SK-N-DZ (cell line): Measurements from ENCODE around the gene ELAVL2. TPM values are rescaled to one million over a fixed set of nuclear protein-coding genes. Genes with fewer than 3 reads are reported as not detected.
A peak's percentile ranks its signal among the peaks of the same experiment; 100 is the strongest.

ENCODE experiments used
- DNase-seq: peaks from one replicate; pipeline ENCODE4 v3.0.0-alpha.2; 2015; ENCODE audit warnings: low spot score
- polyA plus RNA-seq, 2 experiments: library from polyadenylated mRNA; depleted of rRNA; stranded (reverse); fragments of >200 nt; gene quantifications; 2 replicates each; pipeline ENCODE4 v1.2.3, GENCODE V29; 2014

The ELAVL2 gene
- 31.7 and 32.0 TPM in 2 replicates for polyA plus RNA-seq (2014; cell fraction: cytosol; rRNA removed)
- 7.7 and 9.9 TPM in 2 replicates for polyA plus RNA-seq (2014; cell fraction: nucleus; rRNA removed)

- DNase-seq = peak; percentile 93
These were observed at the start of gene ELAVL2 for GRCh38 chr9:23826120-23826629. Gene ELAVL2 (minus strand): TSS chr9:23826240. CDS start chr9:23762234, 64,006 bp downstream.

DNA sequence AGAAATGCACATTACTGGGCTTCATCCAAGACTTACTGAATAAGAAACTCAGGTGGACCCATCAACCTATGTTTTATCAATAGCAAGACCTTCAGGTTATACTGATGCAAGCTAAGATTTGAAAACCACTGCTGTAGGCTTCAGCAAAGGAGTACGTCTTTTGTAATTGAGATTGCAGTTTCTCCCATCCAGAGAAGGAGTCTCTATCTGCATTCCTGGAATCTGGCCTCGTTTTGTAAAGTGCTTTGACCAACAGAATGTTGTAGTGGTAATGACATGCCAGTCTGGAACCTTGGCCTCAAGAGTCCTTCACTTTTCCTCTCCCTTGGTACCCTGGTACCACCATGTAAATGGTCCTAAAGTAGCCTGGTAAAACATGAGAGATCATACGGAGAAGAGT, 32.2 kb upstream of the ELAVL2 start:
- no peak for DNase-seq

GRCh38 chr9:23855873-23856604, 30.0 kb upstream of the ELAVL2 start:
- no peak for DNase-seq

DNA sequence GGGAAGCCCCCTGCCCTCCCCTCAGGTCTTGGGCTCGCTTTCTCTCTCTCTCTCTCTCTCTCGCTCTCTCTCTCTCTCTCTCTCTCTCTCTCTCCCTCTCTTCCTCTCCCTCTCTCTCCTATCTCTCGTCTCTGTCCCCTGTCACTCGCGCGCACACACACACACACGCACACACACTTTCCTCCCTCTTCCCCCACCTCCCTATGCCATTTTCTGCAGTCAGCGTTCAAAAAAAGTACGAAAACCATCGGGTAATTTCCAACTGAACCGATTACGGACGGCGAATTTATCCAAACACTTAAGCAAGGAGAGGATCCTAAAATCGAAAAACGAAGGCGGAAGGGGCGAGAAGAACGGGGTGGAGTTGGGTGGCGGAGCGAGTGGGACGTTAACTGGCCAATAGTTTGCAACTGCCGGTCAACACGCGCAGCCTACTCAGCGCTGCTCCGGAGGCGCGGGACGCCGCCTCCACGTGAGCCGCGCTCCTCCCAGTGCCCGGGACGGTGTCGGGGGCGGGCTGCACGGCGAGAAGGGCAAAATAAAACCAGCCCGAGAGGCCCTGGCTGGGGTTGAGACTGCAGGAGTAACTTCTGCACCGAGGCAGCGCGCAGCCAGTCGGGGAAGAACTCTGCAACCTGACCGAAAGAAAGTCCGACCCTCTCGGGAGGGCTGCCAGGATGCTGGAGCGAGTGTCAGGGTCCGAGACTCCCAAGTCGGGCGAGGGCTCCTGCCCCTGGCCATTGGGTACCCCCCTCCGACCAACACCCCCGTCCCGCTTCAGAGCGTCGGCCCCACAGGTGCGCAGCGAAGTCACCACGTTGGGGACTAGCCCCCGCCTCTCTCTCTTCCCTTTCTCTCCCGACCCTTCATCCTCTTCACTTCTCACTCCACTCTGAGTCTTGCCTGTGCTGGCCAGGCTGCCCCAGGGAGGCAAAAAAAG, 24.9 kb upstream of the ELAVL2 start:
- peak; percentile 21 for DNase-seq

- peak; percentile 9 for DNase-seq
These were observed 24.2 kb upstream of the ELAVL2 start for GRCh38 chr9:23850242-23850689.

DNA sequence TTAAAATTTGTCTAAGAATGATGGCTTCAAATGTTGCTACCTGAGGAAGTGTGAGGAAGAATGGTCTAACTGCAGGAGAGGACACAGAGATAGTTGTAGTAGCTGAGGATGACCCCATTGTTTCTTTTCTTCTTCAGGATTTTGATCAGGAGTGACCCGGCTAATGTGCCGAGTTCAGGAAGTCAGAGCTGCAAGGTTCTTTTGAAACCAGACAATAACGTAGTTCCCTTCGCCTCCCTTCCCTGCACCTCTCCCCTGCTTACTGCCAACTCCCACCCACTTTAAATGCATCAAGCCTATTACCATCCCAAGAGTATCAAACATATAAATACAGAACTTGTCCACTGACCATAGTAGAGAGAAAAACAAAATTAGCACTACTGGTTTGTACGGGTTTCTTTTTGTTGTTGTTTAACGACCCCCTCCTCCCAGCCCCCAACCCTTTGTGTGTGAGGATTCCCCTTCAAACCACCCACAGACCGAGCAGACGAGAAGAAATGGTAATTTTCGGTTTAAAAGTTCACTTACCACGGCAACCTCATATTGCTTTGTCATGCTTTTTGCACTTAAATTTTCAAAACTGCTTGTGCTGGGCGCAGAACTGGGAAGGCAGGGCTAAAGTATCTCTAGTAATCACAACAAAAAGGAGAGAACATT, 23.5 kb upstream of the ELAVL2 start:
- DNase-seq = no peak

GRCh38 chr9:23842565-23843129, 16.6 kb upstream of the ELAVL2 start:
- no peak for DNase-seq

- no peak for DNase-seq
These were observed 15.3 kb upstream of the ELAVL2 start for GRCh38 chr9:23841304-23841703.

DNA sequence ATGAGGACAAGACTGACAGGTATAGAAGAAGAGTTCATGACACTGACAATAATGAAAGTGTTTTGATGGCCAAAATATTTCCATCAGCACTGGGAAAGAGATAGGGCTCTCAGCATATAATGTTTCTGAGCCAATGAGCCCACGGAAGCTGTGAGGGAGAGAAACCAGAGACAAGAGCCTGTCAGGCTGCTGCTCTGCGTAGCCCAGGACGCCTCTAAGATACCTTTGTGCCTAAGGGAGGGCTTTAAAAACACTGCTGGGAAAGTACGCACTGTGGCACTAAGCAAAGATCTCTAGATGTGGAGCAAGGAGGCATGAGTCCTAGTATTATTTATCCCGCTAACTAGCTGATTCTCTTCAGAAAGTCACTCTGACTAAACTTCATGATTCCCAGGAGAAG, 11.0 kb upstream of the ELAVL2 start:
- no peak for DNase-seq

GRCh38 chr9:23830929-23831730, 5.1 kb upstream of the ELAVL2 start:
- DNase-seq = no peak

- DNase-seq = no peak
These were observed 4.4 kb upstream of the ELAVL2 start for GRCh38 chr9:23830476-23830805.

DNA sequence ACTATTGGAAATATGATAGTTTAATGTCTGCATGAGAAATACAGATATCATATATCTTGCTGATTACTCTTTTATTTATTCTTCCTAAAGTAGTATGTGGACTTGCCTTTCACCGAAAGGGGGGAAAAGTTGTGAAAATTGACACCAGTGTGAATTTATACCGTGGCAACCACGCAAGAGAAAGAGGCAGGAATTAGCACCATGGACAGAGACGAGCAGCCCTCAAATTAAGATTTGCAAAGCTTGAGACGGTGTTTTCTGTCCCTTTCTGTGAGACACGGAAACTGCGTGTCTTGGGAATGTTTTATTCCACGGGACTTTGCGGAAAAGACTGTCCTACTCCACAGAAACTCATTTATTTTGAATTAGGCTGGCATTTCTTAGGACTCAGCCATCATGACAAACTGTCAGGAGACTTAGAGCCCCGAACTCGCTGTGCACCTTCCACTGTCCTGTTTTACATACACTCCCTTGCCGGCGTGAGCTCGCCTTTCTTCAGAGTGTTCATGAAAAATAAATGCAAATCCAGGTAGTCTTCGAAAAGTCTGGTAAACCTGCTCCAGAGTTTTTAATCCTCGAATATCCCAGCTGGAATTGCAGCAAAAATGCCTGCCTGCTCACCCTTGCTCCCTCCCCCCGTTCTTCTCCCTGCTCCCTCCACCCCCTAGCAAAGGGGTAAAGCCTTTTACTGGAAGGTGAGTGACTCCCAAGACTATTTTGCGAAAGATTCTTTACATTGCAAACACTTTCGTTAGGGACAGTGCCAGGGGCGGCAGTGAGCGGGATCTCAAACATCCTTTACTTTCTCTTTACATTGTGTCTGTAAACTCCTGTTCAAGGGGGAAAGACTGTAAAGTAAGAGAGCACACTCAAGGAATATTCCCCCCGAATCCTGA, 3.8 kb upstream of the ELAVL2 start:
- no peak for DNase-seq

DNA sequence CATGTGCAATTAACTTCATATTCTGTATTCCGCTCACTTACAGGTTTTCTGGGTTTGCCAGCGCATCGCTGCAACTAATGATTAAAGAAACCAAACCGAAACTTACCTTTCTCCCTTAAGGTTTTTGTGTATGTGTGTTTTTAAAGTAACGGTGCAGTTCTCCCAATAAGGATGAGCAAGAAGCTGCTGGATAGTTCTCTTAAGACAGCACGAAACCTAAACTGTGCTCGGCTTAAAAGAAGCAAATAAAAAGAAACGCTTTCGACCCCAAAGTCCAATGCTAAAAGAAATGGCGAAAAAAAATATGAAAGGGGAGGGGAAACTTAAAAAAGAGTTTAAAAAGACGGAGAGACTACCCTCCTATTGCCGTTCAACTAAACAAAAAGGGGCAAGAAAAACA, 340 bp downstream of the ELAVL2 start:
- DNase-seq = peak; percentile 2

DNA sequence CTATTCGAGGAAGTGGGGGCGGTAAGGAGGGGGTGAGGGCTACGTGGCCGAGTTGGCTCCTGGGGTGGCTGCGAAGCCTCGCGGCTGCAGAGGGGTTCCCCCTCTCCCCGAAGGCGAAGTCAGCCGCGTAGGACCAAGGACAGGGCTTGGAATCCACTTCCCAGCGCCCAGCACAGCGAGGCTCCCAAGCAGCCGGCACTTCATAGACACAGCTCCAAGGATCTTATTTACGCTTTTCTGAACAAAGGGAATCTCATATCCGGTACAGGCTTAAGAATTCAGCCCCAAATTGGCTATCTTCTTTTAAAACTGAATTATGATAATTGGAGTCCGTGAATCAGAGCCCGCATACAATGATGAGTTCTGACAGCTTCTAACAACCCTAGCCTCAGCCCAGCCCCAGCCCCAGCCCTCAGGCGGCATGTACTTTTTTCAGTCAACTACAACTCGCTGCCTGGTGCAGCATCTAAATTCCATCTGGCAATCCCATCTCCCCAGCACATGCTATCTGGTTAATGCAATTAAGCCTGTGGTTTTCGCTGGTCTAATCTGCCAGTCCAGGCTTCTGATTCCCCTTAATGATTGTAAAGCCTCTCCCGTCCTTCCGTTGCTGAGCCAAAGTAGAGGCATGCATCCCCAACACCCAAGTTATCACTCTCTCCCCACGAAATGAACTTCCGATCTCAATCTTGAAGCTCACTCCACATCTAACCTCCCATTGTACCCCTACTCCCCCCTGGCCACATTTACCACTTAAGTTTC, 1.0 kb downstream of the ELAVL2 start:
- DNase-seq = peak; percentile 64

GRCh38 chr9:23823986-23824829, 1.8 kb downstream of the ELAVL2 start:
- no peak for DNase-seq

DNA sequence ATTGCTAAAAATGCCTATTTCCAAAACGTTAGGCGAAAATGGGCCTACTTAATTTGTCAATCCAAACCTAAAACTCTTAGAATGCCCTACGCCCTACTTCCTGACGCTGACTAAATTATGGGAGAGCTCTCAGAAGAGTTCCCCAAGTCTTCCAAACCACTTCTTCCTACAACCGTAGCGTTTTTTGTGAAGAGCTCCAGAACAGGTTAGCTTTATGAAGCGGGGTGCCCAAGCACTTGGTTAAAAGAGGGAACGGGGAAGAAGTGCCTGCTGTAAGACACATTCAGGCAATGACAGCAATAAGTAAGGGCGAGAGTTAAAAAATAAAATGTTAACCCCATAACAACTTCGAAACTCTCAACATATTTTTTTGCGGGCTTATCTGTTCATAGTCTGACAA, 2.8 kb downstream of the ELAVL2 start:
- no peak for DNase-seq

DNA sequence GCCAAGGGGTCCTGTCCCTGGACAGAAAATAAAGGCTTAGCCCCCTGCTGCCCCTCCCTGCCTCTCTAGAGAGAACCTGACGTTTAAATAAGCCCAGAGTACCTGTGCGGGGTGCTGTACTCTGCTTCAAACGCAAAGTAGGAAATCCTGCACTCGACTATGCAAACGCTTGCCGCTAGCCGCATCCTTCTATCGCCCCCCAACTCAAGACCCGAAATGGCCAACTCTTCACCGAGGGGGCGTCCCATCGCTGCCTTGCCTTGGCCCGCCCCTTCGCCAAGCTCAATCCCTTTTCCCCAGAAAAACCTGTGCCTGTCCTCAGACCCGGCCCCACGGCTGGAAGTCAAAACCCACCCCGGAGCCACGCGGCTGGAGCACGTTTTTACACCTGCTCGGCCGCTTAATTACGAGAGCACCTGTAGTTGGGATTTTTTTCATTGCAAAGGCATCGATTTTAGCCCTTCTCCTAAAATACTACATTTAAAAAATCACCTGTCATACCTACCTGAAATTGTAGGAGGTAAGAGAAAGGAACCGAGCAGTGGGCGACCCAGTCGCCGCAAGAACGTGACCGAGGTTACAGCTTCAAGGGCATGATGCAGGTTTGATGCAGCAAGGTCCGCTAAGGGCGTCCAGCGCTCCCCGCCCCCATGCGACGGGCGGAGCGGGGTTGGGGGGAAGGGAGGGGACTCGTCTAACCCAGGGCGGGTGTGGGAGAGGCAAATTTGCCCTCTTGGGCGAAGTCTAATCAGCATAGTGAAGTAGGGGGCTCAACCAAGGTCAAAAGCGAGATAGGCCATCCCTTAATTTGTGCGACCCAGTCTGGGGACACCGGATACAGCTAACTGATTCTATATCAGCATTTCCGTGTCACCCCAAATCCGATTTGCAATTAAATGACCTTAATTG, 3.5 kb downstream of the ELAVL2 start:
- no peak for DNase-seq
